Lower leg skin (tissue), 4 donors: ENCODE measurements around the gene AKAP8L. TPM values are rescaled to one million over a fixed set of nuclear protein-coding genes. Genes with fewer than 3 reads are reported as not detected.

ENCODE experiments used
- DNase-seq, 2 donors: peaks; one replicate each; pipeline ENCODE4 v3.0.0-alpha.2; 2019; ENCODE audit warnings: low spot score in 2 of 2
- H3K4me3 ChIP-seq: fragments of 200-600 bp; sonication (generic); 2 replicates; pipeline ENCODE4 v1.5.1; 2017; ENCODE audit warnings: mild to moderate bottlenecking, low read depth; ENCODE audit not compliant: poor library complexity, severe bottlenecking
- CTCF ChIP-seq, 3 donors: fragments of 450-650 bp; IDR thresholded peaks; one replicate each; pipeline ENCODE4 v1.5.1; 2016; ENCODE audit warnings: antibody characterized with exemption in 3 of 3, mild to moderate bottlenecking in 3 of 3, moderate library complexity in 2 of 3
- POLR2A ChIP-seq, 2 donors: fragments of 450-650 bp; IDR thresholded peaks; one replicate each; pipeline ENCODE4 v1.6.1; 2016 to 2017; ENCODE audit warnings: antibody characterized with exemption in 2 of 2, mild to moderate bottlenecking in 1 of 2, moderate library complexity in 1 of 2
- WGBS, 2 donors: methylation state at CpG; one replicate each; pipeline ENCODE4 v1.1.5; 2018; 5-methylcytosine and 5-hydroxymethylcytosine counted together
- intact Hi-C: fragments of 100-400 bp; cut with DNase I; formaldehyde crosslinking; loops from one replicate; pipeline ENCODE4 v1.15.0; 2023; ENCODE audit warnings: low total_unique reads
- total RNA-seq, 4 donors: library from RNA; depleted of rRNA; stranded (reverse); fragments of >200 nt; gene quantifications; one replicate each; pipeline ENCODE4 v1.1.0, GENCODE V29; 2016

AKAP8L gene
- total RNA-seq, 4 donors from 2014 or later: 82.4 to 141 (median 95.3) TPM

DNA sequence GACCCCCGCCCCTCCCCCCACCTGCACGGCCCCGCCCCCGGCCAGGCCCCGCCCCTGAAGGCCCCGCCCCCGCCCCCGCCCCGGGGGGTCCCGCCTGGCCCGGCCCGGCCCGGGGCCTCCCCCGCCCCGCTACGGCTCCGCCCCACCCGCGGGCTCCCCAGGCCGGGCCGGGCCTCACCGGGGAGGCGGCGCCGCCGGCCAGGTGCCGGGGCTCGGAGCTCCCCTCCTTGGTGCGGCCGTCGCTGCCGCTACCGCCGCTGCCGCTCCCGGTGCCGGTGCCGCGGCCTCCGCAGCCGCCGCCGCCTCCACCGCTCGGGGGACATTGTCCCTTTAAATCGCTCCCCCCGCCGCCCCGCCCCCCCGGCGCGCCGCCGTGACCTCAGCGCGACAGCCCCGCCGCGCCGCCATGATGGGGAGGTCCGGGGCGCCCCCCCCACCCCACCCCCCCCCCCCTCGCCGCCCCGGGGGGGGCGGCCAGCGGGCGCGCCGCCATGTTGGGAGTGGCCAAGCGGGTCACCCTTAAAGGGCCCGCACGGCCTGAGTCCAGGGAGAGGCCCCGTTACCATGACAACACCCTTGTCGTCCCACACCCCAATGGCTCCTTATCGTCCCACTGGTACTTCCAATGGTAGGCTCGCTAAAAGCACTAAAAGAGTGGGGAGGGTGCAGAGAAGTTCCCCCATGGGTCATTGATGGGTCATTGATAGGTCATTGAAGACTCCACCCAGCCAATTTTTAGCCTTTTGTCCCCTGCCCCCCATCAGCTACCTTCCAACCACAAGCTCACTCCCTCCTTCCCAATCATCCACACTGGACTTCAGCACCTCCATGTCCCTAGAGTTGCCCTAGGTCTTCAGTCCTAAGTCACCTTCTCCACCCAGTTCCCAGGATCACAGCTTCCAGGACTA lies 31.1 kb upstream of the AKAP8L start, which contains the start of gene WIZ:
TSS of gene WIZ (minus strand) at position 337 of the 908 bp plus-strand sequence. CDS start 1,649 bp downstream, outside the sequence.
- intact Hi-C loops: no loop called here
- H3K4me3 ChIP-seq: peak within 1 kb of the TSS; percentile 21
- DNase-seq: peak; percentile 73 to 96
- TF ChIP-seq POLR2A (IDR thresholded peaks at IDR 0.05) (no peak), CTCF (IDR thresholded peaks at IDR 0.05) (no peak)
- 6 to 8% methylated on average over 6 to 7 of the region's 77 CpGs for WGBS, 2 donors

DNA sequence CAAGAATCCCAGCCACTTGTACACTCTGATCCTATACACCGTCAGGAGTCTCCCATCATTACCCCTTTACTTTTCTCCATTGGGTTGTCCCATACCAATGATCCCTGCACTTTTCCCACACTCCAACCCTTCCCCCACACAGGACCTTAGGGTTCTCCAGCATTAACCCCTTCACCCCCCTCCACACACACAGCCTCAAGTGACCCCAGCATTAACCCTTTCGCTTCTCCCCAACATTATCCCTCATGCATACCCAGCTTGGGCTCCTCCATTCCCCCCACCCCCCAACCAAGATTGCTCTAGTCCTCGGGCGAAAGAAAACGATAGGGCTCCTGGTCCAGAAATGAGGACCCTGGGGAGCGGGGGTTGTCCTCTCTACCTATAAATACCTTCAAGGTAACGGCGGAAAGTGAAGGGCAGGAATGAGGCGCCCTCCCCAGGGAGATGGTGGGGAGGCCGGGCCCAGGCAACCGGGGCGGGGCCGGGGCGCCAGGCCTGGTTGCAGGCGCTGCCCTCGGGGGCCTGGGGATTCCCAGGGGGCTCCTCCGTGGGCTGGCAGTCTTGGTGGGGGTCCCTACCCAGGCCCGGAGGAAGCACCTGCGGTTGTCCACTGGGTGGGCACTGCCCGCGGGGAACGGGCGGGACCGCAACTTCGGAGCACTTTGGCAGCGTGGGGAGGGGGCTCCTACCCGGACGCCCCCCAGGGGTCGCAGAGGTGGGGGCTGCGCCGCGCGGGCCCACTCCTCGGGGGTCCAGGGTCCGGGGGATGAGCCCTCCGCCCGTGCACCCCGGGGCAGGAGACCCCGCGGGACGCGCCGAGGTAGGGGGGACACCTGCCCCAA lies 30.2 kb upstream of the AKAP8L start:
- H3K4me3 ChIP-seq: peak overlapping the region; percentile 21
- intact Hi-C loops: no loop called here
- WGBS, 2 donors: 10 to 11% methylated on average over 13 to 27 of the region's 43 CpGs
- TF ChIP-seq POLR2A (IDR thresholded peaks at IDR 0.05): no peak
- no peak for TF ChIP-seq CTCF (IDR thresholded peaks at IDR 0.05)
- no peak for DNase-seq

GRCh38 chr19:15448044-15448777 lies 29.4 kb upstream of the AKAP8L start:
- intact Hi-C loops: no loop called here
- 46 to 48% methylated on average over 12 to 15 of the region's 17 CpGs for WGBS, 2 donors
- H3K4me3 ChIP-seq: no peak overlapping the region
- TF ChIP-seq POLR2A (IDR thresholded peaks at IDR 0.05): no peak
- no peak for TF ChIP-seq CTCF (IDR thresholded peaks at IDR 0.05)
- DNase-seq: no peak

- intact Hi-C loops: no loop called here
- no peak for DNase-seq
- 78 to 83% methylated on average over 4 of the region's 4 CpGs for WGBS, 2 donors
- H3K4me3 ChIP-seq: no peak overlapping the region
- TF ChIP-seq CTCF (IDR thresholded peaks at IDR 0.05): no peak
- no peak for TF ChIP-seq POLR2A (IDR thresholded peaks at IDR 0.05)
Measured at GRCh38 chr19:15447057-15447456, 28.3 kb upstream of the AKAP8L start.

DNA sequence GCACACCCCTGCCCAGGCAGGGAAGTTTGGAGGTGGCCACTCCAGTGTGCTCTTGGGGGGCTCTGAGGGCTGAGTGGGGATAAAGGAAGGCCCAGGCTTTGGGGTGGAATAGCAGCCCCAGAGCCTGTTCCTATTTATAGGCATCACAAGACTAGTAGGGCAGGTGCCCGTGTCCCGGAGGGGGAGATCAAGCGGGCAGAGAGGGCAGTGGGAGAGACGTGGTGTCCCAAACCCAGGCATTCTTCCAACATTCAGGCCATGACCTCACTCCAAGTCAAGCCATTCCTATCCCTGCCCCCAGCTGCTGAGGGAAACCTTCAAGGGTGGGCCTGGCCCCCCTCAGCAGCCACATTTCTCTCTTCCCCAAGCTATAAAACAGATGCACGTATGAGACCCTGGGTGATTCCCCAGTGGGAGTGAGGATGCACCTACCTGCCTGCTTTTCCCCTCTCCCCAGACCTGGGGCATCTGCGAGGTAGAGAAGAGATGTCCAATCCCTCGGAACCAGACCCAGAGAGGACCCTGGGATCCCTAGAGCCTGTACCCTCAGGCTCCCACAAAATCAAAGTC lies 27.1 kb upstream of the AKAP8L start:
- intact Hi-C loops: no loop called here
- no peak for TF ChIP-seq CTCF (IDR thresholded peaks at IDR 0.05)
- TF ChIP-seq POLR2A (IDR thresholded peaks at IDR 0.05): no peak
- H3K4me3 ChIP-seq: no peak overlapping the region
- WGBS, 2 donors: 68 to 80% methylated on average over 7 of the region's 7 CpGs
- DNase-seq: peak in 1 of 2 donors; percentile 75
